Loucy (cell line): ENCODE measurements around the gene ATF7IP.

Experiments
- EZH2phosphoT487 ChIP-seq: fragments of 200-600 bp; IDR thresholded peaks from 2 replicates; pipeline ENCODE4 v1.6.1; 2018; ENCODE audit warnings: antibody characterized with exemption, mild to moderate bottlenecking, moderate library complexity, borderline replicate concordance
- TF ChIP-seq, protein P1 (sequence below): fragments of 200-600 bp; sonication (generic); conservative IDR thresholded peaks from 2 replicates; pipeline ENCODE4 v1.5.1; 2014; ENCODE audit warnings: mild to moderate bottlenecking, antibody characterized with exemption, low read length

- TF ChIP-seq, protein P1, sequence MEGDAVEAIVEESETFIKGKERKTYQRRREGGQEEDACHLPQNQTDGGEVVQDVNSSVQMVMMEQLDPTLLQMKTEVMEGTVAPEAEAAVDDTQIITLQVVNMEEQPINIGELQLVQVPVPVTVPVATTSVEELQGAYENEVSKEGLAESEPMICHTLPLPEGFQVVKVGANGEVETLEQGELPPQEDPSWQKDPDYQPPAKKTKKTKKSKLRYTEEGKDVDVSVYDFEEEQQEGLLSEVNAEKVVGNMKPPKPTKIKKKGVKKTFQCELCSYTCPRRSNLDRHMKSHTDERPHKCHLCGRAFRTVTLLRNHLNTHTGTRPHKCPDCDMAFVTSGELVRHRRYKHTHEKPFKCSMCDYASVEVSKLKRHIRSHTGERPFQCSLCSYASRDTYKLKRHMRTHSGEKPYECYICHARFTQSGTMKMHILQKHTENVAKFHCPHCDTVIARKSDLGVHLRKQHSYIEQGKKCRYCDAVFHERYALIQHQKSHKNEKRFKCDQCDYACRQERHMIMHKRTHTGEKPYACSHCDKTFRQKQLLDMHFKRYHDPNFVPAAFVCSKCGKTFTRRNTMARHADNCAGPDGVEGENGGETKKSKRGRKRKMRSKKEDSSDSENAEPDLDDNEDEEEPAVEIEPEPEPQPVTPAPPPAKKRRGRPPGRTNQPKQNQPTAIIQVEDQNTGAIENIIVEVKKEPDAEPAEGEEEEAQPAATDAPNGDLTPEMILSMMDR: no peak
- TF ChIP-seq EZH2phosphoT487: no peak
Observed at GRCh38 chr12:14400599-14400998, 35.1 kb downstream of the ATF7IP start.
